SIG-M5 treated with dmso at 0.1 percent for 504 hours (cell line): Measurements from ENCODE around the gene ELFN2.

Experiments
- DNase-seq: peaks from one replicate; lab custom pipeline; 2025; ENCODE audit not compliant: unreplicated experiment; lab: John Stamatoyannopoulos, UW

The ELFN2 gene

GRCh38 chr22:37456346-37456745 is 29.1 kb upstream of the ELFN2 start:
- no peak for DNase-seq

DNA sequence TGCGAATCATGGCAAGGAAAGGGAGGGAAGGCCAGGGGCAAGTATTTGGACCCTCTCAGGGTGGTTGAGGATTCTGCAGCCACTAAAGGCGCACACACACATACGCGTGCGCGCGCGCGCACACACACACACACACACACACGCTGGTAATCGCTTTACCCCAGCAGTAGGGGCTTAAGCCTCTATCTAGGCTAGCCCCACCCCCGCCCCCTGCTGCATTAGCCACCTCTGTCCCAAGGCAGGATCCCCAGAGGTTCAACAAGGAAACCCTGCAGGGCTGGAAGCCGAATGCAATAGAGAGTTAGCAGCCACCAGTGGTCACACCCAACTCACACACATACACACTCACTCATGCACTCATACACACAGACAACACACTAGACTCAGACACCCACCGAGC is 28.6 kb upstream of the ELFN2 start:
- no peak for DNase-seq

- peak; percentile 29 for DNase-seq
Observed at GRCh38 chr22:37454857-37455686, 27.8 kb upstream of the ELFN2 start.

- no peak for DNase-seq
Observed at GRCh38 chr22:37453696-37454095, 26.4 kb upstream of the ELFN2 start.

DNA sequence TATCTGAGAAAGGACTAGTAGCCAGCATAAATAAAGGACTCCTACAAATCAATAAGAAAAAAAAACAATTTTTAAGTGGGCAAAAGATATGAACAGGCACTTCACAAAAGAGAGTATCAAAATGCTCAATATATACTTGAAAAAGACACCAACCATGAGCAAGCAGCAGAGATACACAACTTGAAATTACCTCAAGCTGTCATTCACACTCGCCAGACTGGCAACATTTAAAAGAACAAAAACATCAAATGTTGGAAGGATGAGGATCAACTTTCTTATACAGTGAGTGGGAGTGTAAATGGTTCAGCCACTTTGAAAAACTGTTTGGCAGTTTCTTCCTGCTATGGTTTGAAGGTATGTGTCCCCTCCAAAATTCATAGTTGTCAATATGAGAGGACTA is 23.9 kb upstream of the ELFN2 start:
- DNase-seq: no peak

DNA sequence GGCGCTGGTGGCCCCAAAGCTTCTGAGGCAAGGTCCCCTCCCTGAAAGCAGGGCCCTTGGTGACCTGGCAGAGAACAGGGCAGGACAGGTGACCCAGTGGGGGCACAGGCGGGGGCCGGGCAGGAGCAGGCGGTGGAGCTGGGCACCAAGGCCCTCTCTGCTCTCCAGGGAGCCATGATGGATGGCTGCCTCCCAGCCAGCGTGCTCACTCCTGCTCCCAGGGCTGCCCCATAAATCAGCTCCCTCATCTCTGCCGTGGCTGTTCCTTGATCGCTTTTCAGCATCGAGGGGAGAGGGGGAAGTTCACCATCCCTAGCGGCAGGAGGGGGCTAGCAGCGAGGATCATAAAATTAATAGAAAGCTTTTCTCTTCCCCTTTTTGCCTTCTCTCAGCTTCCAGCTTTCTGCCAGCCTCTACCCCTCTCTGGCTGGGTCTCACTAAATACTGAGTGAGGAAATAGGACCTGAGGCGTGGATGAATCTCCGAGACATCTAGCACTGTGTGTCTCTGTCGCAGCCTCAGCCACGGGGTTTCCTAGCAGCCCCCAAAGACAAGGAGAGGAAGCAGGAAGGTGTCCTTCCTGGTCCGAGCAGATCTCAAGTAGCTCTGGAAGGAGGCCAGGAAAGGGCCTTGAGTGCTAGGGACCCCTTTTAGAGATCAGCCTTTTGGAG is 22.2 kb upstream of the ELFN2 start:
- DNase-seq: peak; percentile 37

GRCh38 chr22:37448516-37449127 is 21.3 kb upstream of the ELFN2 start:
- DNase-seq: no peak

GRCh38 chr22:37445501-37445900 is 18.2 kb upstream of the ELFN2 start:
- DNase-seq: no peak

DNA sequence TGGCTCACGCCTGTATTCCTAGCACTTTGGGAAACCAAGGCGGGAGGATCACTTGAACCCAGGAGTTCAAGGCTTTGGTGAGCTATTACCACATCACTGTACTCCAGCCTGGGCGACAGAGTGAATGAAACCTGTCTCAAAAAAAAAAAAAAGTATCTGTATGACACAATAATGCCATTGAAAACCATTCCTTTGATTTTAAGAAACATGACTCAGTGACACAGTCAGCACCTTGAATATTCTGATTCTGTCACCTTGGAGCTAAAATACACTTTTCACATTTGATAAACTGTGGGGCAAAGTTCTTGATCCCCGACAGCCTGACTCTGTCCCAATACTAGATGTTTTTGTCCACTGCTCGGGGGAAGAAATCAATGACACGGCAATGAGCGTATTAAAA is 16.7 kb upstream of the ELFN2 start:
- no peak for DNase-seq

- no peak for DNase-seq
Observed at GRCh38 chr22:37443086-37443485, 15.8 kb upstream of the ELFN2 start.

- DNase-seq: peak; percentile 18
Observed at GRCh38 chr22:37442537-37442936, 15.3 kb upstream of the ELFN2 start.

DNA sequence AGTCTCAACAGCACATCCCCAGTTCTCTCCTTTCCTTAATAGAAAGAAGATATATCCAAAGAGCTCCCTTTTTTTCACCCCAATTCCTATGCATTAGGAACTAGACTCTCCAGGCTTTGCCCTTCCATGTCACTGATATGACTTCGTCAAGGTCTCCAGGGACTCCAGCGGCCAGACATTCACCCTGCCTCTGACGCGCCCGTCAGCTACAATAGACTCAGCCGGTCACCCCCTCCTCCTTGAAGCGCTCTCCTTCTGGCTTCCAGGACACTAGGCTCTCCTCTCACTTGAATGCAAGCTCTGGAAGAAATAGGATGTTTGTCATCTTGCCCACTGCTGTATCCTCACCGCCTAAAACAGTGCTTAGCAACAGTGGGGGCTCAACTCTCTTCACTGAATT is 14.9 kb upstream of the ELFN2 start:
- no peak for DNase-seq

DNA sequence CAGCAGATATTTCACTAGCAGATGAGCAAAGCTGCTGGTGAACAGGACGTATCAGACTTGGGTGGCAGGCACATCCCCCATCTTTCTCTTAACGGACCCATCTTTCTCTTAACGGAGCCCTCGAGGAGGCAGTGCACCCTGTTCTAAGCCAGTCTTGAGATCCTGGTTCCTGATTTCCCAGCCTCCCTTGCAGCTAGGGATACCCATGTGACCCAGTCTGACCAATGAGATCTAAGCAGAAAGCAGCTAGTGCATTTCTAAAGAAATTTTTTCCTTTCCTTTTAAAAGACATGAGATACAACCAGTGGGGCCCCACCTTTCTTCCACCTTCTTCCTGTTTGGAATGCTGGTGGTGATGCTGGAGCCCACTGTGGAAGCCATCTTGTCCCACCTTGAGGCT is 13.6 kb upstream of the ELFN2 start:
- no peak for DNase-seq

- DNase-seq: no peak
Observed at GRCh38 chr22:37439347-37439746, 12.1 kb upstream of the ELFN2 start.

DNA sequence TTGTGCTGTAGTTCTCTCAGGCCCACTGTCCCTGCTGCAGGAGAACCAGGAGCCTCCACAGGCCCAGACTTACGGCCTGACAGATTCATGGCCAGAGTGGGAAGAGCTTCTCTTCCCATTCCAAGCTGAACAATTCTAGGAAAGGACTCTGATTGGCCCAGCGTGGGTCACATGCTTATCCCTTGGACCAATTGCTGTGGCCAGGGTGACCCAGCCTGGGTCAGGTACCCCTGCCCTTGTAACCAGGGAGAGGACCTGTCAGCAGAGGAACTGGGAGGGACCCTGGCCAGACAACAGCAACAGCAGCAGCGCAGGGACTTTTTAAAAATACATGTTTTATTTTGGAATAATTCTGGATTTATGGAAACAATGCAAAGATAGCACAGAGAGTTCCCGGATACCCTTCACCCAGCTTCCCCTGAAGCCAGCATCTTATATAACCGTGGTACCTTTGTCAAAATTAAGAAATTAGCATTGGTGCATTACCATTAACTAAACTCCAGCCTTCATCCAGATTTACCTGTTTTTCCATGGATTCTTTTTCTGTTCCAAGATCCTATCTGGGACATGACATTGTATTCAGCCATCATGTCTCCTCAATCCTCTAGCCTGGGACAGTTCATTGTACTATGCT is 8.8 kb upstream of the ELFN2 start:
- no peak for DNase-seq

- no peak for DNase-seq
Observed at GRCh38 chr22:37433786-37434185, 6.5 kb upstream of the ELFN2 start.

GRCh38 chr22:37432708-37433054 is 5.4 kb upstream of the ELFN2 start:
- no peak for DNase-seq

GRCh38 chr22:37431801-37432707 is 4.8 kb upstream of the ELFN2 start:
- DNase-seq: peak; percentile 82

DNA sequence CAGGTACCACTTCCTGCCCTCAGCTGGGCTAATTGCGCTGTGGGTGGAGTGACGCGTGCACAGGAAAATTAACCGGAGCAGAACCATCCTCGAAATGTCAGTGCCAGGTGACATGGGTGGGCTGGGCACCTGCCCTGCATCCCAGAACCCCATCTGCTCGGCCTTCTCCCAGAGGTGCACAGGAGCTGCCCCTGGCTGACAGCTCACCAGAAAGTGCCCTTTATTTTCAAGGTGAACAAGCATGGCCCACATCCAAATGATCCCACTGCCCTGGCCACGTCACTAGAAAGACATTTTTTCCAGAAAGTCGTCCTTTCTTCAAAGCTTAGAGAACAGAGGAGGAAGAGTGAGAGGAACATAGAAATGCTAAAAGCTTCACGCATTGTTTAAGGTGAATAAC is 4.1 kb upstream of the ELFN2 start:
- DNase-seq: no peak

- no peak for DNase-seq
Observed at GRCh38 chr22:37430941-37431340, 3.7 kb upstream of the ELFN2 start.
